Muscle layer of colon (tissue), 2 donors: Measurements from ENCODE around the gene ADAM12.

Experiments
- H3K27ac ChIP-seq: one replicate; pipeline ENCODE4 v1.7.0; 2013; ENCODE audit warnings: low read depth, mild to moderate bottlenecking, low read length, moderate library complexity
- H3K27me3 ChIP-seq, 2 donors: one replicate each; pipeline ENCODE4 v1.7.0; 2013; ENCODE audit warnings: low read length in 2 of 2, mild to moderate bottlenecking in 2 of 2; ENCODE audit not compliant: insufficient read depth in 2 of 2, control insufficient read depth in 1 of 2
- H3K36me3 ChIP-seq: one replicate; pipeline ENCODE4 v1.7.0; 2013; ENCODE audit warnings: mild to moderate bottlenecking, low read length; ENCODE audit not compliant: insufficient read depth
- H3K4me1 ChIP-seq: one replicate; pipeline ENCODE4 v1.7.0; 2013; ENCODE audit warnings: mild to moderate bottlenecking, low read length; ENCODE audit not compliant: insufficient read depth
- H3K4me3 ChIP-seq, 2 donors: one replicate each; pipeline ENCODE4 v1.7.0; 2013; ENCODE audit warnings: low read length in 2 of 2, low read depth in 1 of 2, mild to moderate bottlenecking in 1 of 2, moderate library complexity in 1 of 2
- H3K9ac ChIP-seq: one replicate; pipeline ENCODE4 v1.7.0; 2013; ENCODE audit warnings: low read length
- H3K9me3 ChIP-seq: one replicate; pipeline ENCODE4 v1.7.0; 2013; ENCODE audit warnings: mild to moderate bottlenecking, low read length
- donor health status: abdominal sarcoma.
- donor health status: Adenocarcinoma of cecum.

The ADAM12 gene

GRCh38 chr10:126070476-126071215, 317.6 kb downstream of the ADAM12 start:
- Histone ChIP-seq H3K4me1 (no peaks in the 10 kb centered on the region), H3K4me3 (no peak overlapping the region), H3K9me3 (no peaks in the 10 kb centered on the region), H3K36me3 (no peaks in the 10 kb centered on the region), H3K27me3 (no peaks in the 10 kb centered on the region), H3K9ac (no peak overlapping the region), H3K27ac (no peak overlapping the region)

- Histone ChIP-seq H3K4me1 (no peaks in the 10 kb centered on the region), H3K4me3 (no peak overlapping the region), H3K27me3 (no peaks in the 10 kb centered on the region), H3K9ac (no peak overlapping the region), H3K36me3 (no peaks in the 10 kb centered on the region), H3K27ac (no peak overlapping the region), H3K9me3 (no peaks in the 10 kb centered on the region)
Observed at GRCh38 chr10:126068322-126068721, 320.0 kb downstream of the ADAM12 start.

- Histone ChIP-seq H3K36me3 (no peaks in the 10 kb centered on the region), H3K4me1 (no peaks in the 10 kb centered on the region), H3K9ac (no peak overlapping the region), H3K4me3 (no peak overlapping the region), H3K9me3 (no peaks in the 10 kb centered on the region), H3K27ac (no peak overlapping the region), H3K27me3 (no peaks in the 10 kb centered on the region)
Observed at GRCh38 chr10:126066456-126066855, 321.8 kb downstream of the ADAM12 start.

GRCh38 chr10:126065751-126066377, 322.4 kb downstream of the ADAM12 start:
- no peaks in the 10 kb centered on the region for H3K36me3 ChIP-seq
- no peak overlapping the region for H3K4me3 ChIP-seq
- no peak overlapping the region for H3K27ac ChIP-seq
- no peaks in the 10 kb centered on the region for H3K9me3 ChIP-seq
- no peak overlapping the region for H3K9ac ChIP-seq
- H3K4me1 ChIP-seq: no peaks in the 10 kb centered on the region
- no peaks in the 10 kb centered on the region for H3K27me3 ChIP-seq

- no peaks in the 10 kb centered on the region for H3K36me3 ChIP-seq
- no peak overlapping the region for H3K27ac ChIP-seq
- H3K9ac ChIP-seq: no peak overlapping the region
- no peaks in the 10 kb centered on the region for H3K9me3 ChIP-seq
- H3K4me1 ChIP-seq: no peaks in the 10 kb centered on the region
- no peak overlapping the region for H3K4me3 ChIP-seq
- H3K27me3 ChIP-seq: no peaks in the 10 kb centered on the region
Observed at GRCh38 chr10:126064512-126064911, 323.8 kb downstream of the ADAM12 start.

- H3K27ac ChIP-seq: no peak overlapping the region
- H3K27me3 ChIP-seq: no peaks in the 10 kb centered on the region
- no peak overlapping the region for H3K4me3 ChIP-seq
- H3K36me3 ChIP-seq: no peaks in the 10 kb centered on the region
- no peaks in the 10 kb centered on the region for H3K4me1 ChIP-seq
- H3K9ac ChIP-seq: no peak overlapping the region
- H3K9me3 ChIP-seq: no peaks in the 10 kb centered on the region
Observed at GRCh38 chr10:126063353-126063791, 324.9 kb downstream of the ADAM12 start.

- Histone ChIP-seq H3K27ac (no peak overlapping the region), H3K9ac (no peak overlapping the region), H3K9me3 (no peaks in the 10 kb centered on the region), H3K36me3 (no peaks in the 10 kb centered on the region), H3K27me3 (no peaks in the 10 kb centered on the region), H3K4me3 (no peak overlapping the region), H3K4me1 (no peaks in the 10 kb centered on the region)
Observed at GRCh38 chr10:126062131-126063032, 325.9 kb downstream of the ADAM12 start.

- Histone ChIP-seq H3K4me3 (no peak overlapping the region), H3K27ac (no peak overlapping the region), H3K9ac (no peak overlapping the region), H3K36me3 (no peaks in the 10 kb centered on the region), H3K4me1 (no peaks in the 10 kb centered on the region), H3K9me3 (no peaks in the 10 kb centered on the region), H3K27me3 (no peaks in the 10 kb centered on the region)
Observed at GRCh38 chr10:126061526-126061925, 326.8 kb downstream of the ADAM12 start.

GRCh38 chr10:126060261-126060931, 327.9 kb downstream of the ADAM12 start:
- Histone ChIP-seq H3K27ac (no peak overlapping the region), H3K9me3 (no peaks in the 10 kb centered on the region), H3K4me1 (no peaks in the 10 kb centered on the region), H3K9ac (no peak overlapping the region), H3K4me3 (no peak overlapping the region), H3K36me3 (no peaks in the 10 kb centered on the region), H3K27me3 (no peaks in the 10 kb centered on the region)

GRCh38 chr10:126059076-126059826, 329.0 kb downstream of the ADAM12 start:
- H3K9me3 ChIP-seq: no peaks in the 10 kb centered on the region
- H3K27me3 ChIP-seq: no peaks in the 10 kb centered on the region
- H3K36me3 ChIP-seq: no peaks in the 10 kb centered on the region
- no peak overlapping the region for H3K9ac ChIP-seq
- no peaks in the 10 kb centered on the region for H3K4me1 ChIP-seq
- H3K4me3 ChIP-seq: no peak overlapping the region
- no peak overlapping the region for H3K27ac ChIP-seq
